IPS-20b (cell line): Measurements from ENCODE around the gene CD300LF.

Experiments
- H3K27ac ChIP-seq: one replicate; pipeline ENCODE4 v1.5.1; 2013; ENCODE audit warnings: low read length
- H3K27me3 ChIP-seq: 2 replicates; pipeline ENCODE4 v1.6.1; 2013; ENCODE audit warnings: mild to moderate bottlenecking, low read length, inconsistent platforms; ENCODE audit not compliant: insufficient read depth
- H3K36me3 ChIP-seq: 2 replicates; pipeline ENCODE4 v1.6.1; 2013; ENCODE audit warnings: low read depth, mild to moderate bottlenecking, inconsistent platforms, low read length, moderate library complexity; ENCODE audit not compliant: insufficient read depth
- H3K4me1 ChIP-seq: 2 replicates; pipeline ENCODE4 v1.6.1; 2013; ENCODE audit warnings: mild to moderate bottlenecking, control low read depth, inconsistent platforms, low read length, moderate library complexity; ENCODE audit not compliant: insufficient read depth
- H3K4me3 ChIP-seq: 2 replicates; pipeline ENCODE4 v1.5.1; 2013; ENCODE audit warnings: mild to moderate bottlenecking, low read length, inconsistent platforms
- H3K9ac ChIP-seq: 2 replicates; pipeline ENCODE4 v1.6.1; 2013; ENCODE audit warnings: low read depth, mild to moderate bottlenecking, inconsistent platforms, low read length, moderate library complexity
- H3K9me3 ChIP-seq: 2 replicates; pipeline ENCODE4 v1.6.1; 2013; ENCODE audit warnings: mild to moderate bottlenecking, low read depth, low read length, inconsistent platforms; ENCODE audit not compliant: insufficient read depth

Gene CD300LF

GRCh38 chr17:74754832-74755231 is 42.1 kb upstream of the CD300LF start:
- Histone ChIP-seq H3K4me1 (peaks cover 31% of the 10 kb centered on the region), H3K27ac (no peak overlapping the region), H3K9me3 (no peaks in the 10 kb centered on the region), H3K9ac (no peak overlapping the region), H3K27me3 (no peaks in the 10 kb centered on the region; the same call in 1 of the 2 replicates), H3K36me3 (0 out of 2 replicates have a peak, but pooled peaks cover 5% of the 10 kb centered on the region), H3K4me3 (no peak overlapping the region)

GRCh38 chr17:74752822-74753401 is 40.2 kb upstream of the CD300LF start:
- H3K27ac ChIP-seq: no peak overlapping the region
- H3K36me3 ChIP-seq: 0 out of 2 replicates have a peak, but pooled peaks cover 5% of the 10 kb centered on the region
- no peaks in the 10 kb centered on the region for H3K9me3 ChIP-seq
- H3K9ac ChIP-seq: no peak overlapping the region
- H3K4me1 ChIP-seq: peaks cover 20% of the 10 kb centered on the region
- no peak overlapping the region for H3K4me3 ChIP-seq
- peaks cover 5% of the 10 kb centered on the region; the same call in 1 of the 2 replicates for H3K27me3 ChIP-seq

- no peak overlapping the region for H3K27ac ChIP-seq
- H3K9me3 ChIP-seq: no peaks in the 10 kb centered on the region
- H3K4me1 ChIP-seq: peaks cover 24% of the 10 kb centered on the region
- no peak overlapping the region for H3K4me3 ChIP-seq
- H3K27me3 ChIP-seq: peaks cover 5% of the 10 kb centered on the region; the same call in 1 of the 2 replicates
- H3K9ac ChIP-seq: no peak overlapping the region
- H3K36me3 ChIP-seq: 0 out of 2 replicates have a peak, but pooled peaks cover 5% of the 10 kb centered on the region
These were observed 39.7 kb upstream of the CD300LF start for GRCh38 chr17:74752415-74752814.

GRCh38 chr17:74750327-74751069 is 37.8 kb upstream of the CD300LF start:
- Histone ChIP-seq H3K9me3 (no peaks in the 10 kb centered on the region), H3K9ac (peak overlapping the region; percentile 89), H3K27ac (no peak overlapping the region), H3K27me3 (peaks cover 5% of the 10 kb centered on the region; the same call in 1 of the 2 replicates), H3K4me1 (peaks cover 32% of the 10 kb centered on the region), H3K36me3 (0 out of 2 replicates have a peak, but pooled peaks cover 5% of the 10 kb centered on the region), H3K4me3 (peak overlapping the region; percentile 90)

- Histone ChIP-seq H3K27me3 (peaks cover 5% of the 10 kb centered on the region; the same call in 1 of the 2 replicates), H3K4me1 (peaks cover 35% of the 10 kb centered on the region), H3K9ac (peak overlapping the region; percentile 89), H3K9me3 (no peaks in the 10 kb centered on the region), H3K27ac (no peak overlapping the region), H3K4me3 (peak overlapping the region; percentile 90), H3K36me3 (0 out of 2 replicates have a peak, but pooled peaks cover 4% of the 10 kb centered on the region)
These were observed 37.3 kb upstream of the CD300LF start for GRCh38 chr17:74750039-74750326.

GRCh38 chr17:74749279-74750038 is 36.7 kb upstream of the CD300LF start:
- H3K9ac ChIP-seq: peak overlapping the region; percentile 89; the same call in 1 of the 2 replicates
- no peak overlapping the region for H3K27ac ChIP-seq
- H3K9me3 ChIP-seq: no peaks in the 10 kb centered on the region
- no peaks in the 10 kb centered on the region for H3K36me3 ChIP-seq
- peak overlapping the region; percentile 90 for H3K4me3 ChIP-seq
- H3K4me1 ChIP-seq: peaks cover 37% of the 10 kb centered on the region
- peaks cover 5% of the 10 kb centered on the region; the same call in 1 of the 2 replicates for H3K27me3 ChIP-seq

GRCh38 chr17:74748529-74749278 is 36.0 kb upstream of the CD300LF start, which contains the start of gene NHERF1:
NHERF1 (plus strand) TSS chr17:74748628; CDS start chr17:74748847, 219 bp downstream.
- Histone ChIP-seq H3K4me1 (peaks cover 37% of the 10 kb centered on the region), H3K27me3 (peaks cover 5% of the 10 kb centered on the region; the same call in 1 of the 2 replicates), H3K27ac (no peak within 1 kb of the TSS), H3K9ac (peak within 1 kb of the TSS; percentile 89), H3K36me3 (no peaks in the 10 kb centered on the region), H3K4me3 (peak within 1 kb of the TSS; percentile 90), H3K9me3 (no peaks in the 10 kb centered on the region)

- Histone ChIP-seq H3K9me3 (no peaks in the 10 kb centered on the region), H3K27ac (no peak overlapping the region), H3K4me3 (peak overlapping the region; percentile 54; the same call in 1 of the 2 replicates), H3K27me3 (peaks cover 5% of the 10 kb centered on the region; the same call in 1 of the 2 replicates), H3K4me1 (peaks cover 37% of the 10 kb centered on the region), H3K36me3 (no peaks in the 10 kb centered on the region), H3K9ac (no peak overlapping the region; the same call in 1 of the 2 replicates)
These were observed 35.5 kb upstream of the CD300LF start for GRCh38 chr17:74748279-74748528.

- no peak overlapping the region for H3K9ac ChIP-seq
- no peaks in the 10 kb centered on the region for H3K36me3 ChIP-seq
- no peaks in the 10 kb centered on the region for H3K9me3 ChIP-seq
- peaks cover 41% of the 10 kb centered on the region for H3K4me1 ChIP-seq
- H3K27ac ChIP-seq: no peak overlapping the region
- peaks cover 5% of the 10 kb centered on the region; the same call in 1 of the 2 replicates for H3K27me3 ChIP-seq
- H3K4me3 ChIP-seq: no peak overlapping the region
These were observed 34.2 kb upstream of the CD300LF start for GRCh38 chr17:74746922-74747321.

- no peak overlapping the region for H3K4me3 ChIP-seq
- H3K4me1 ChIP-seq: peaks cover 37% of the 10 kb centered on the region
- peaks cover 5% of the 10 kb centered on the region; the same call in 1 of the 2 replicates for H3K27me3 ChIP-seq
- H3K36me3 ChIP-seq: no peaks in the 10 kb centered on the region
- no peaks in the 10 kb centered on the region for H3K9me3 ChIP-seq
- no peak overlapping the region for H3K27ac ChIP-seq
- no peak overlapping the region for H3K9ac ChIP-seq
These were observed 33.7 kb upstream of the CD300LF start for GRCh38 chr17:74746376-74746775.
